RWPE2 (cell line): Measurements from ENCODE around the gene PLCB4.
A peak's percentile ranks its signal among the peaks of the same experiment; 100 is the strongest.

Experiments used
- ATAC-seq: fragments of 200-7000 bp; cut with Tn5 transposase; 3 replicates; pipeline ENCODE4 v1.9.1; 2021; ENCODE audit warnings: low read depth
- DNase-seq: peaks from one replicate; pipeline ENCODE4 v3.0.0-alpha.2; 2020; ENCODE audit warnings: low spot score
- H3K27ac ChIP-seq: fragments of 450-650 bp; 2 replicates; pipeline ENCODE4 v1.5.1; 2017; ENCODE audit warnings: mild to moderate bottlenecking; ENCODE audit not compliant: poor library complexity, severe bottlenecking
- H3K27me3 ChIP-seq: fragments of 250-450 bp; sonication (Bioruptor Pico); 2 replicates; pipeline ENCODE4 v1.5.1; 2021; ENCODE audit warnings: mild to moderate bottlenecking, moderate library complexity; ENCODE audit not compliant: insufficient read depth, poor library complexity, severe bottlenecking
- H3K36me3 ChIP-seq: fragments of 250-450 bp; sonication (Bioruptor Pico); 2 replicates; pipeline ENCODE4 v1.5.1; 2020; ENCODE audit warnings: low read depth, mild to moderate bottlenecking, moderate library complexity
- H3K4me1 ChIP-seq: fragments of 250-450 bp; sonication (Bioruptor Pico); 2 replicates; pipeline ENCODE4 v1.5.1; 2021; ENCODE audit warnings: mild to moderate bottlenecking, moderate library complexity; ENCODE audit not compliant: insufficient read depth, poor library complexity, severe bottlenecking
- H3K4me3 ChIP-seq: fragments of 250-450 bp; sonication (Bioruptor Pico); 2 replicates; pipeline ENCODE4 v1.5.1; 2021; ENCODE audit warnings: mild to moderate bottlenecking, moderate library complexity; ENCODE audit not compliant: severe bottlenecking
- H3K9me3 ChIP-seq: fragments of 250-450 bp; sonication (Bioruptor Pico); 2 replicates; pipeline ENCODE4 v1.5.1; 2021; ENCODE audit warnings: mild to moderate bottlenecking, moderate library complexity; ENCODE audit not compliant: severe bottlenecking
- TF ChIP-seq, protein P1 (sequence below): fragments of 450-650 bp; IDR thresholded peaks from one replicate; pipeline ENCODE4 v1.5.1; 2017; ENCODE audit warnings: mild to moderate bottlenecking, moderate library complexity; ENCODE audit not compliant: poor library complexity, severe bottlenecking

Gene PLCB4

GRCh38 chr20:9031991-9032390 lies 36.9 kb upstream of the PLCB4 start:
- Histone ChIP-seq H3K27me3 (no peaks in the 10 kb centered on the region), H3K36me3 (no peaks in the 10 kb centered on the region), H3K4me3 (no peak overlapping the region), H3K9me3 (no peaks in the 10 kb centered on the region), H3K4me1 (peaks cover 21% of the 10 kb centered on the region), H3K27ac (no peak overlapping the region)
- ATAC-seq (no peak), DNase-seq (no peak)
- TF ChIP-seq, protein P1, sequence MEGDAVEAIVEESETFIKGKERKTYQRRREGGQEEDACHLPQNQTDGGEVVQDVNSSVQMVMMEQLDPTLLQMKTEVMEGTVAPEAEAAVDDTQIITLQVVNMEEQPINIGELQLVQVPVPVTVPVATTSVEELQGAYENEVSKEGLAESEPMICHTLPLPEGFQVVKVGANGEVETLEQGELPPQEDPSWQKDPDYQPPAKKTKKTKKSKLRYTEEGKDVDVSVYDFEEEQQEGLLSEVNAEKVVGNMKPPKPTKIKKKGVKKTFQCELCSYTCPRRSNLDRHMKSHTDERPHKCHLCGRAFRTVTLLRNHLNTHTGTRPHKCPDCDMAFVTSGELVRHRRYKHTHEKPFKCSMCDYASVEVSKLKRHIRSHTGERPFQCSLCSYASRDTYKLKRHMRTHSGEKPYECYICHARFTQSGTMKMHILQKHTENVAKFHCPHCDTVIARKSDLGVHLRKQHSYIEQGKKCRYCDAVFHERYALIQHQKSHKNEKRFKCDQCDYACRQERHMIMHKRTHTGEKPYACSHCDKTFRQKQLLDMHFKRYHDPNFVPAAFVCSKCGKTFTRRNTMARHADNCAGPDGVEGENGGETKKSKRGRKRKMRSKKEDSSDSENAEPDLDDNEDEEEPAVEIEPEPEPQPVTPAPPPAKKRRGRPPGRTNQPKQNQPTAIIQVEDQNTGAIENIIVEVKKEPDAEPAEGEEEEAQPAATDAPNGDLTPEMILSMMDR = no peak

- no peaks in the 10 kb centered on the region for H3K9me3 ChIP-seq
- no peaks in the 10 kb centered on the region for H3K27me3 ChIP-seq
- no peaks in the 10 kb centered on the region for H3K36me3 ChIP-seq
- no peak overlapping the region for H3K27ac ChIP-seq
- ATAC-seq (no peak), DNase-seq (no peak)
- TF ChIP-seq, protein P1 = no peak
- no peak overlapping the region for H3K4me3 ChIP-seq
- peaks cover 21% of the 10 kb centered on the region for H3K4me1 ChIP-seq
These were observed 36.1 kb upstream of the PLCB4 start for GRCh38 chr20:9032758-9033157.

- Histone ChIP-seq H3K4me1 (peaks cover 21% of the 10 kb centered on the region), H3K36me3 (no peaks in the 10 kb centered on the region), H3K4me3 (no peak overlapping the region), H3K27me3 (no peaks in the 10 kb centered on the region), H3K9me3 (no peaks in the 10 kb centered on the region), H3K27ac (peak overlapping the region; percentile 70)
- TF ChIP-seq, protein P1 = no peak
- DNase-seq (no peak), ATAC-seq (peak; percentile 80)
These were observed 33.8 kb upstream of the PLCB4 start for GRCh38 chr20:9035126-9035525.

DNA sequence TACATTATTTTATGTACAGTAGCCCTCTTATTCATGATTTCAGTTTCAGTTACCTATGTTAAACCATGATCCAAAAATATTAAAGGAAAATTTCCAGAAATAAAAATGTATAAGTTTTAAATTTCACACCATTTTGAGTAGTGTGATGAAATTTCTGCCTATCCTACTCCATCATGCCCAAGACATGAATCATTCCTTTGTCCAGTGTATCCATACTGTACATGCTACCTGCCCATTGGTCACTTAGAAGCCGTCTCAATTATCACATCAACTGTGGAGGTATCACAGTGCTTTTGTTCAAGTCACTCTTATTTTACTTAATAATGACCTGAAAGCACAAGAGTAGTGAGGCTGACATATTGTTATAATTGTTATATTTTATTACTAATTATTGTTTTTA lies 32.3 kb upstream of the PLCB4 start:
- Histone ChIP-seq H3K36me3 (no peaks in the 10 kb centered on the region), H3K9me3 (no peaks in the 10 kb centered on the region), H3K4me3 (no peak overlapping the region), H3K4me1 (peaks cover 21% of the 10 kb centered on the region), H3K27ac (peak overlapping the region; percentile 70), H3K27me3 (no peaks in the 10 kb centered on the region)
- ATAC-seq = peak; percentile 88
- TF ChIP-seq, protein P1 = no peak
- no peak for DNase-seq

GRCh38 chr20:9038791-9039535 lies 29.9 kb upstream of the PLCB4 start:
- no peaks in the 10 kb centered on the region for H3K36me3 ChIP-seq
- no peak for ATAC-seq
- peaks cover 35% of the 10 kb centered on the region for H3K4me1 ChIP-seq
- no peak overlapping the region for H3K27ac ChIP-seq
- TF ChIP-seq, protein P1 = no peak
- DNase-seq = no peak
- H3K27me3 ChIP-seq = no peaks in the 10 kb centered on the region
- H3K4me3 ChIP-seq = no peak overlapping the region
- H3K9me3 ChIP-seq = no peaks in the 10 kb centered on the region
